Loucy (cell line): Measurements from ENCODE around the gene AMN.

Experiments
- H2AFZ ChIP-seq: fragments of 200-600 bp; sonication (generic); 2 replicates; pipeline ENCODE4 v1.6.0; 2016; ENCODE audit warnings: antibody characterized with exemption, mild to moderate bottlenecking, low read length, moderate library complexity
- H3F3A ChIP-seq: fragments of 200-600 bp; 2 replicates; pipeline ENCODE4 v1.6.0; 2016; ENCODE audit warnings: antibody characterized with exemption, low read depth, mild to moderate bottlenecking
- H3K27me3 ChIP-seq: fragments of 200-600 bp; sonication (generic); 2 replicates; pipeline ENCODE4 v1.6.1; 2014; ENCODE audit warnings: low read length, mild to moderate bottlenecking; ENCODE audit not compliant: insufficient read depth, poor library complexity, severe bottlenecking
- H3K36me3 ChIP-seq: fragments of 200-600 bp; sonication (generic); 2 replicates; pipeline ENCODE4 v1.6.1; 2016; ENCODE audit warnings: low read length; ENCODE audit not compliant: insufficient read depth
- H3K4me1 ChIP-seq: fragments of 200-600 bp; sonication (generic); 2 replicates; pipeline ENCODE4 v1.5.1; 2014; ENCODE audit warnings: low read length, mild to moderate bottlenecking; ENCODE audit not compliant: insufficient read depth, poor library complexity, severe bottlenecking
- H3K4me2 ChIP-seq: fragments of 200-600 bp; sonication (generic); 2 replicates; pipeline ENCODE4 v1.6.0; 2014; ENCODE audit warnings: antibody characterized with exemption, low read length, low read depth, mild to moderate bottlenecking; ENCODE audit not compliant: poor library complexity, severe bottlenecking
- H3K4me3 ChIP-seq: fragments of 200-600 bp; sonication (generic); 2 replicates; pipeline ENCODE4 v1.5.1; 2014; ENCODE audit warnings: low read length, mild to moderate bottlenecking, mixed read lengths; ENCODE audit not compliant: poor library complexity, severe bottlenecking
- H3K79me2 ChIP-seq: fragments of 200-600 bp; sonication (generic); 2 replicates; pipeline ENCODE4 v1.6.1; 2014; ENCODE audit warnings: low read length; ENCODE audit not compliant: insufficient read depth
- H3K9ac ChIP-seq: fragments of 200-600 bp; sonication (generic); 2 replicates; pipeline ENCODE4 v1.6.0; 2014; ENCODE audit warnings: mild to moderate bottlenecking, low read depth, low read length, moderate library complexity; ENCODE audit not compliant: poor library complexity, severe bottlenecking
- H3K9me2 ChIP-seq: fragments of 200-600 bp; sonication (generic); replicated peaks from 2 replicates; pipeline ENCODE4 v1.6.1; 2016; ENCODE audit warnings: low read depth, low read length, mixed read lengths
- H3K9me3 ChIP-seq: fragments of 200-600 bp; sonication (generic); 2 replicates; pipeline ENCODE4 v1.6.1; 2014; ENCODE audit warnings: mild to moderate bottlenecking, antibody characterized with exemption, low read length, low read depth; ENCODE audit not compliant: insufficient read depth
- H4K20me1 ChIP-seq: fragments of 200-600 bp; sonication (generic); 2 replicates; pipeline ENCODE4 v1.6.0; 2014; ENCODE audit warnings: antibody characterized with exemption, low read length, mild to moderate bottlenecking; ENCODE audit not compliant: insufficient read depth, poor library complexity, severe bottlenecking
- CTCF ChIP-seq: fragments of 200-600 bp; sonication (generic); conservative IDR thresholded peaks from 2 replicates; pipeline ENCODE4 v1.5.1; 2014; ENCODE audit warnings: mild to moderate bottlenecking, antibody characterized with exemption, low read length
- EZH2phosphoT487 ChIP-seq: fragments of 200-600 bp; IDR thresholded peaks from 2 replicates; pipeline ENCODE4 v1.6.1; 2018; ENCODE audit warnings: antibody characterized with exemption, mild to moderate bottlenecking, moderate library complexity, borderline replicate concordance

The AMN gene

GRCh38 chr14:102902523-102903247 is 19.8 kb upstream of the AMN start:
- no peaks in the 10 kb centered on the region for H3K9me2 ChIP-seq
- H3K4me2 ChIP-seq = no peak overlapping the region
- TF ChIP-seq EZH2phosphoT487 (no peak), CTCF (no peak)
- H3K27me3 ChIP-seq = no peaks in the 10 kb centered on the region
- no peaks in the 10 kb centered on the region for H3K9me3 ChIP-seq
- no peaks in the 10 kb centered on the region for H4K20me1 ChIP-seq
- H3K9ac ChIP-seq = no peak overlapping the region
- no peak overlapping the region for H3K4me3 ChIP-seq
- peaks cover 10% of the 10 kb centered on the region; the same call in 1 of the 2 replicates for H3K36me3 ChIP-seq
- no peaks in the 10 kb centered on the region for H3K4me1 ChIP-seq
- H3F3A ChIP-seq = no peaks in the 10 kb centered on the region
- H2AFZ ChIP-seq = no peak overlapping the region
- H3K79me2 ChIP-seq = no peaks in the 10 kb centered on the region

GRCh38 chr14:102903248-102903888 is 19.1 kb upstream of the AMN start:
- Histone ChIP-seq H3K4me1 (no peaks in the 10 kb centered on the region), H3K36me3 (peaks cover 10% of the 10 kb centered on the region; the same call in 1 of the 2 replicates)
- no peak for TF ChIP-seq EZH2phosphoT487
- TF ChIP-seq CTCF = no peak

GRCh38 chr14:102903889-102904512 is 18.5 kb upstream of the AMN start:
- Histone ChIP-seq H3K4me1 (no peaks in the 10 kb centered on the region), H3F3A (no peaks in the 10 kb centered on the region), H3K9me3 (no peaks in the 10 kb centered on the region), H3K79me2 (no peaks in the 10 kb centered on the region), H2AFZ (no peak overlapping the region), H3K4me3 (no peak overlapping the region), H3K9ac (no peak overlapping the region), H3K27me3 (no peaks in the 10 kb centered on the region), H3K9me2 (no peaks in the 10 kb centered on the region), H3K36me3 (peaks cover 10% of the 10 kb centered on the region; the same call in 1 of the 2 replicates), H3K4me2 (no peak overlapping the region), H4K20me1 (no peaks in the 10 kb centered on the region)
- TF ChIP-seq CTCF (no peak), EZH2phosphoT487 (no peak)

More at GRCh38 chr14:102903248-102903888, 19.1 kb upstream of the AMN start:
- no peaks in the 10 kb centered on the region for H3K27me3 ChIP-seq
- H4K20me1 ChIP-seq = no peaks in the 10 kb centered on the region
- H3F3A ChIP-seq = no peaks in the 10 kb centered on the region
- H3K4me2 ChIP-seq = no peak overlapping the region
- H3K4me3 ChIP-seq = no peak overlapping the region
- no peak overlapping the region for H2AFZ ChIP-seq
- no peaks in the 10 kb centered on the region for H3K9me2 ChIP-seq
- no peaks in the 10 kb centered on the region for H3K9me3 ChIP-seq
- no peak overlapping the region for H3K9ac ChIP-seq
- H3K79me2 ChIP-seq = no peaks in the 10 kb centered on the region
